Hepatocyte (in vitro differentiated cells): Measurements from ENCODE around the gene ZBTB4. TPM values are rescaled to one million over a fixed set of nuclear protein-coding genes. Genes with fewer than 3 reads are reported as not detected.

Source experiments
- DNase-seq: peaks from one replicate; pipeline ENCODE4 v3.0.0-alpha.2; 2016; ENCODE audit warnings: low spot score
- H2AFZ ChIP-seq: fragments of 200-600 bp; sonication (generic); 2 replicates; pipeline ENCODE4 v1.6.0; 2016; ENCODE audit warnings: antibody characterized with exemption, mild to moderate bottlenecking
- H3K27ac ChIP-seq: fragments of 200-600 bp; sonication (generic); 2 replicates; pipeline ENCODE4 v1.5.1; 2016; ENCODE audit warnings: mild to moderate bottlenecking
- H3K27me3 ChIP-seq: fragments of 200-600 bp; sonication (generic); 2 replicates; pipeline ENCODE4 v1.6.1; 2016
- H3K36me3 ChIP-seq: fragments of 200-600 bp; sonication (generic); replicated peaks from 2 replicates; pipeline ENCODE4 v1.5.1; 2016; ENCODE audit warnings: low read depth; ENCODE audit not compliant: insufficient read depth
- H3K4me1 ChIP-seq: fragments of 200-600 bp; sonication (generic); 2 replicates; pipeline ENCODE4 v1.5.1; 2016; ENCODE audit warnings: mild to moderate bottlenecking, moderate library complexity; ENCODE audit not compliant: insufficient read depth
- H3K4me2 ChIP-seq: fragments of 200-600 bp; sonication (generic); 2 replicates; pipeline ENCODE4 v1.6.0; 2016
- H3K4me3 ChIP-seq: fragments of 200-600 bp; sonication (generic); 2 replicates; pipeline ENCODE4 v1.5.1; 2016; ENCODE audit warnings: mild to moderate bottlenecking
- H3K79me2 ChIP-seq: fragments of 200-600 bp; sonication (generic); 2 replicates; pipeline ENCODE4 v1.6.0; 2017; ENCODE audit warnings: mild to moderate bottlenecking
- H3K9me2 ChIP-seq: fragments of 200-600 bp; sonication (generic); replicated peaks from 2 replicates; pipeline ENCODE4 v1.6.0; 2017; ENCODE audit warnings: mild to moderate bottlenecking; ENCODE audit not compliant: insufficient read depth
- H3K9me3 ChIP-seq: fragments of 200-600 bp; sonication (generic); 2 replicates; pipeline ENCODE4 v1.5.1; 2016; ENCODE audit warnings: low read depth, mild to moderate bottlenecking
- H4K20me1 ChIP-seq: fragments of 200-600 bp; sonication (generic); 2 replicates; pipeline ENCODE4 v1.6.0; 2016; ENCODE audit warnings: mild to moderate bottlenecking; ENCODE audit not compliant: insufficient read depth, poor library complexity, severe bottlenecking
- CTCF ChIP-seq: fragments of 200-600 bp; sonication (generic); IDR thresholded peaks from 2 replicates; pipeline ENCODE4 v1.5.1; 2016; ENCODE audit warnings: antibody characterized with exemption, mild to moderate bottlenecking; ENCODE audit not compliant: poor library complexity
- EZH2 ChIP-seq: fragments of 200-600 bp; sonication (generic); IDR thresholded peaks from 2 replicates; pipeline ENCODE4 v1.6.1; 2016; ENCODE audit warnings: antibody characterized with exemption, mild to moderate bottlenecking, borderline replicate concordance
- EZH2phosphoT487 ChIP-seq: fragments of 200-600 bp; sonication (generic); IDR thresholded peaks from one replicate; pipeline ENCODE4 v1.6.1; 2018; ENCODE audit warnings: antibody characterized with exemption, mild to moderate bottlenecking, low read depth, moderate library complexity; ENCODE audit not compliant: unreplicated experiment, severe bottlenecking
- WGBS: methylation state at CpG from one replicate; pipeline ENCODE4 v1.1.6; 2016; ENCODE audit warnings: low lambda C conversion rate; ENCODE audit errors: missing lambda C conversion rate; 5-methylcytosine and 5-hydroxymethylcytosine counted together
- polyA plus RNA-seq: library from polyadenylated mRNA; unstranded; fragments of >200 nt; fragmentation: Nextera tagmentation; extraction: Ambion mirVana; gene quantifications from 2 replicates; pipeline ENCODE4 v1.2.1, GENCODE V29; 2016
- total RNA-seq: library from RNA; depleted of rRNA; stranded (reverse); fragments of >200 nt; gene quantifications from 2 replicates; pipeline ENCODE4 v1.2.3, GENCODE V29; 2014

The ZBTB4 gene
- total and polyA plus RNA-seq, 2 experiments from 2014 or later = 20.8 to 27.1 TPM

DNA sequence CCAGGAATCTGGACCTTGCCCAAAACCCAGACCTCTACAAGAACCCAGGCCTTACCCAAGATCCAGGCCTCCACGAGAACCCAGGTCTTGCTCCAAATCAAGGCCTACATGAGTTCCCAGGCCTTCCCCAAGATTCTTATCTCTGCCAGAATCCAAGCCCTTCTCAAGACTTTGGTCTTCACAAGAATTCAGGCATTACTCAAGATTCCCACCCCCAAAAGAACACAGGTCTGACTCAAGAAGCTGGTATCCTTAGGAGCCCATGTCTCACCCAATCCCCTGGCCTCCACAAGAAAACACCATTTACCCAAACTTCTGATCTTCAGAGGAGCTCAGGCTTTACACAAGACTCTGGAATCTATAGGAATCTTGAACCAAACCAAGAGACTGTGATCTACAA, 48.2 kb downstream of the ZBTB4 start:
- WGBS = 86% methylated on average over 1 of the region's 1 CpG
- TF ChIP-seq EZH2phosphoT487 (no peak), CTCF (no peak), EZH2 (no peak)

DNA sequence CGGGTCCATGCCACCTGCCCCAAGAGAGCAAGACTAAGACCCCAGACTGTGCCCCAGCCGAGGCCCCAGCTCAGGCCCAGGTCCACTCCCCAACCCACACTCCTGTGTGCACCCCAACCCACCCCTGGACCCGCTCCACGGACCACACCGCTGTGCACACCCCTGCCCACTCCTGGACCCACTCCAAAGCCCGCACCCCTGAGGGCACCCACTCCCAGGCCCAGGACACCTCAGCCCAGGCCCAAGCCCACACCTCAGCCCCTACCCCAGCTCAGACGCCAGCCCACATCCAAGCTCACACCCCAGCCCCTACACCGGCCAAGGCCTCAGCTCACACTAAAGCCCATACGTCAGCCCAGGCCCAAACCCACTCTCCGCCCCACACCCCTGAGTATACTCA, 49.7 kb downstream of the ZBTB4 start:
- H3K4me1 ChIP-seq = no peaks in the 10 kb centered on the region
- H3K36me3 ChIP-seq = no peaks in the 10 kb centered on the region
- H3K27ac ChIP-seq = no peak overlapping the region
- H3K4me2 ChIP-seq = no peak overlapping the region
- no peaks in the 10 kb centered on the region for H3K9me2 ChIP-seq
- H2AFZ ChIP-seq = no peak overlapping the region
- TF ChIP-seq CTCF (no peak), EZH2phosphoT487 (no peak), EZH2 (no peak)
- no peaks in the 10 kb centered on the region for H3K27me3 ChIP-seq
- WGBS = 97% methylated on average over 6 of the region's 10 CpGs
- no peaks in the 10 kb centered on the region for H3K79me2 ChIP-seq
- no peaks in the 10 kb centered on the region for H3K9me3 ChIP-seq
- DNase-seq = no peak
- H3K4me3 ChIP-seq = no peak overlapping the region
- H4K20me1 ChIP-seq = no peaks in the 10 kb centered on the region

More for the DNA sequence above, 48.2 kb downstream of the ZBTB4 start:
- H3K27ac ChIP-seq = no peak overlapping the region
- no peaks in the 10 kb centered on the region for H3K9me3 ChIP-seq
- H3K9me2 ChIP-seq = no peaks in the 10 kb centered on the region
- peaks cover 2% of the 10 kb centered on the region for H3K79me2 ChIP-seq
- no peaks in the 10 kb centered on the region for H3K36me3 ChIP-seq
- H3K4me2 ChIP-seq = no peak overlapping the region
- no peak overlapping the region for H2AFZ ChIP-seq
- H3K4me3 ChIP-seq = no peak overlapping the region
- H3K27me3 ChIP-seq = no peaks in the 10 kb centered on the region
- H4K20me1 ChIP-seq = no peaks in the 10 kb centered on the region
- peaks cover 3% of the 10 kb centered on the region for H3K4me1 ChIP-seq
- DNase-seq = no peak

DNA sequence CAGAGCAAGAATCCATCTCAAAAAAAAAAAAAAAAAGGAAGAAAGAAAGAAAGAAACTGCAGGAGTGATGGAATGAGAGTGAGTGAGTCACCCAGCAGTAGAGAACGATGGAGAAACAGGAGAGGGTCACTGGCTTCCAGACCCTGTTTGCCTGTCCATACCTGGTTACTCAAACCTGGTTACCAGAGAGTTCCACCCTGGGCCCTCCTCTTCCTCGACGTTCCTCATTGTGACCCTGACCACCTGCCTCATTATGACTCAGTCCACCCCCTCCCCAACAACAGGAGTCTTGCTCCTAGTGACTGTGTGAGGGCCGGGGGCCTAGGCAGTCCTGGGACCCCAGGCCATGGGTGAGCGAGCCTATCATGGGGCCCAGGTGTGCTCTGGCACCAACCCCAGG, 50.9 kb downstream of the ZBTB4 start, which contains the start of gene SPEM3:
Gene SPEM3 (plus strand): TSS at position 301 of the 400 bp plus-strand sequence. CDS start 46 bp downstream, at position 347.
- 89% methylated on average over 5 of the region's 5 CpGs for WGBS
- Histone ChIP-seq H3K27ac (no peak within 1 kb of the TSS), H3K4me3 (no peak within 1 kb of the TSS), H3K4me2 (no peak within 1 kb of the TSS), H3K79me2 (no peaks in the 10 kb centered on the region), H3K9me2 (no peaks in the 10 kb centered on the region), H3K36me3 (no peaks in the 10 kb centered on the region), H3K27me3 (no peaks in the 10 kb centered on the region), H4K20me1 (no peaks in the 10 kb centered on the region), H3K4me1 (no peaks in the 10 kb centered on the region), H2AFZ (no peak within 1 kb of the TSS), H3K9me3 (no peaks in the 10 kb centered on the region)
- no peak for TF ChIP-seq EZH2
- no peak for TF ChIP-seq EZH2phosphoT487
- TF ChIP-seq CTCF = no peak
- no peak for DNase-seq

- Histone ChIP-seq H3K9me3 (no peaks in the 10 kb centered on the region), H2AFZ (no peak overlapping the region), H3K4me1 (no peaks in the 10 kb centered on the region), H3K27me3 (no peaks in the 10 kb centered on the region), H3K36me3 (no peaks in the 10 kb centered on the region), H3K4me2 (no peak overlapping the region), H3K9me2 (no peaks in the 10 kb centered on the region), H3K27ac (no peak overlapping the region), H3K79me2 (no peaks in the 10 kb centered on the region), H3K4me3 (no peak overlapping the region), H4K20me1 (no peaks in the 10 kb centered on the region)
- WGBS = 91% methylated on average over 7 of the region's 7 CpGs
- DNase-seq = no peak
- TF ChIP-seq EZH2 (no peak), CTCF (no peak), EZH2phosphoT487 (no peak)
Observed at GRCh38 chr17:7427549-7427948, 51.9 kb downstream of the ZBTB4 start.
